AG09309 (cell line): ENCODE measurements around the gene PCNX1.

ENCODE experiments used
- DNase-seq: peaks from one replicate; pipeline ENCODE4 v3.0.0-alpha.2; 2010; ENCODE audit warnings: low read depth
- H3K4me3 ChIP-seq: 2 replicates; pipeline ENCODE4 v1.5.1; 2011; ENCODE audit warnings: mild to moderate bottlenecking, low read depth, low read length, moderate library complexity; ENCODE audit not compliant: control insufficient read depth
- TF ChIP-seq, protein P1 (sequence below): IDR thresholded peaks from 2 replicates; pipeline ENCODE4 v1.5.1; 2011; ENCODE audit warnings: mild to moderate bottlenecking, low read depth, low read length, inconsistent platforms; ENCODE audit not compliant: insufficient read depth, control insufficient read depth; ENCODE audit errors: missing control alignments

The PCNX1 gene

DNA sequence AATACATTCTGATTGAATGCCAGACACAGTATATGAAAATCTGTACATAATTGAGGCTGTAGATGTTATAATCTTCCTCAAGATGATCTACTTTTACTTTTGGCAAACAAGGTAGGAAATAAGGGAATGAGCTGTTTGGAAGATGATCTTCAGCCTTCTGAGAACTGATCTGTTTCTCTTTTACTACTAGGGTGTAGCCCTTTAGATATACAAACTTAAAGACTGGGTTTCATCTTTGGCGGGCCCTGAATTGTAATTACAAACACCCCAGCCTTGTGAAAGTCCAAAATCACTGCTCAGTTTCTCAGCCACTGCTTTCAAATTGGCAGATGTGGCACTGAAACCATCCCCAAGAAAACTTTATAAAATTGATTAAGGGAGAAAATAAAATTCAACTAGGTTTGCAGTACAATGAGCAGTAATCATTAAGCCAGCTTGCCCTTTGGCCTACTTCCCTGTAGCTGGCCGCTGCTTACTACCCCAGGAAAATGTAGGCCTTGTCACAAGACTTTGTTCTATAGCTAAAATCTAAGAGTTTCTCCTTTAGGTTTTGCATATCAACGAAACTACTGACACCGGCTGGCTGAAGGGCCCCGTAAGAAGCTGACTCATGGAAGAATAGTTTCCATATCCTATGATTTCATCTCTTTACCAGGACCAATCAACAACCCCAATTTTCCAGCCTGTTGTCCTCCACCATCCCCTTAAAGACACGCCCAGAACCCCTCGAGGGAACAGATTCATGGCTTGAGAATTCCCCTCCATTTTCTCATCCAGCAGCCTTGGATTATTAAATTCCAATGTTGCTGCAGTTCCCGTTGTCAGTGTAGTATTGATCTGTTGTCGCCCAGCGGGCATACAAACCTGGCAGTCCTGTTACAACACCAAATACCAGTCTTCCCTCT, 210.8 kb downstream of the PCNX1 start:
- no peak overlapping the region for H3K4me3 ChIP-seq
- DNase-seq: no peak
- TF ChIP-seq, protein P1, sequence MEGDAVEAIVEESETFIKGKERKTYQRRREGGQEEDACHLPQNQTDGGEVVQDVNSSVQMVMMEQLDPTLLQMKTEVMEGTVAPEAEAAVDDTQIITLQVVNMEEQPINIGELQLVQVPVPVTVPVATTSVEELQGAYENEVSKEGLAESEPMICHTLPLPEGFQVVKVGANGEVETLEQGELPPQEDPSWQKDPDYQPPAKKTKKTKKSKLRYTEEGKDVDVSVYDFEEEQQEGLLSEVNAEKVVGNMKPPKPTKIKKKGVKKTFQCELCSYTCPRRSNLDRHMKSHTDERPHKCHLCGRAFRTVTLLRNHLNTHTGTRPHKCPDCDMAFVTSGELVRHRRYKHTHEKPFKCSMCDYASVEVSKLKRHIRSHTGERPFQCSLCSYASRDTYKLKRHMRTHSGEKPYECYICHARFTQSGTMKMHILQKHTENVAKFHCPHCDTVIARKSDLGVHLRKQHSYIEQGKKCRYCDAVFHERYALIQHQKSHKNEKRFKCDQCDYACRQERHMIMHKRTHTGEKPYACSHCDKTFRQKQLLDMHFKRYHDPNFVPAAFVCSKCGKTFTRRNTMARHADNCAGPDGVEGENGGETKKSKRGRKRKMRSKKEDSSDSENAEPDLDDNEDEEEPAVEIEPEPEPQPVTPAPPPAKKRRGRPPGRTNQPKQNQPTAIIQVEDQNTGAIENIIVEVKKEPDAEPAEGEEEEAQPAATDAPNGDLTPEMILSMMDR: no peak

DNA sequence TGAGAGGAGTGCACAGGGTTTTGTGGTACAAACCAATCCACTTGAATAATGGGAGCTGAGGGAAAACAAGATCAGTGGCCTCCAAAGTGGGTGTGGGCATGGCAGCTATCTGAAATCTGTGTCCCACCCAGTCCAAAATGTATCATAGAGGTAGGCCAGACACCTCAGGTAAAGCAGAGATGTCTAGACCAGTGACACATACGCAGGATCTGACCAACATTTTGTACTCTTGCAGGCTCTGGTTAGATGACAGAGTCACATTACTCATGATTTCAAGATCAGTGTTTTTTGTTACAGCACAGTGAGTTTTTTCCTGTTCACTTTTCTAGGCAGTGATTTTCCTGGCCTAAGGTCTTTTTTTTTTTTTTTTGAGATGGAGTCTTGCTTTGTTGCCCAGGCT, 211.8 kb downstream of the PCNX1 start:
- no peak for DNase-seq
- no peak overlapping the region for H3K4me3 ChIP-seq
- TF ChIP-seq, protein P1: no peak

DNA sequence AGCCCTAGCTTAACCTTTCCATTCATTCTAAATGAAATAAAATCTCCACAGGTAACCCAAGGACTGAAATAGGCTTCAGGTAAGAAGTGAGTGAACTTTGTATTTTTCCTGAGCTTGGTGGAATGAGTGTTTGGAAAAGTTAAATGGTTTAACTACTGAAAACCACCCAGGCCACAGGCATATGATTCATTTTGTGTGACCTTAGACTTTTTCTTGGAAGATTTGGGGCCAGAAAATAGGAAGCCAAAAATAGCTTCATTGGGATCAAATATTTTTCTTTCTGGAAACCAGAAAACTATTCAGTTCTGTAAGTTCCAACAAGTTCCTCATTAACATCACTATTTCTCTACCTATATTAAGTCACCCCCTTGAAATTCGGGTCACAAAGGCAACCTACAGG, 212.6 kb downstream of the PCNX1 start:
- H3K4me3 ChIP-seq: no peak overlapping the region
- DNase-seq: no peak
- TF ChIP-seq, protein P1: no peak

DNA sequence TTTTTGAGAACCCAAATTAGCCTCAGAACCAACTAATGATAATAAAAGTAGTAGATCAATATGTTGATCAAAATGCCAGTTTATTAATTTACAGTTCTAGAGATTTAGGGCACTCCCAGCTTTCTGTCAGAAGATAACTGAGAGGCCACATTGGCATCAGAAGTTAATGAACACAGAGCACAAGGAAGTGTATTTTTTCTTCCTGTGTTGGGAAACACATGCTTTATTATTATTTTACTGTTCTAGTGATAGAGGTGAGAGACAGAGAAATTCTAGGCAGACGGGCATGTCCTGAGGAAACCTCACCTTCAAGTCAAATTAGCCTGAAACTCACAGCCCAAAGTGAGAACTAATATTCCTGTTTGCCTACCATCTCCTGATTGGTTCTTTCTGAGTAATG, 213.7 kb downstream of the PCNX1 start:
- no peak for DNase-seq
- no peak overlapping the region for H3K4me3 ChIP-seq
- TF ChIP-seq, protein P1: no peak

DNA sequence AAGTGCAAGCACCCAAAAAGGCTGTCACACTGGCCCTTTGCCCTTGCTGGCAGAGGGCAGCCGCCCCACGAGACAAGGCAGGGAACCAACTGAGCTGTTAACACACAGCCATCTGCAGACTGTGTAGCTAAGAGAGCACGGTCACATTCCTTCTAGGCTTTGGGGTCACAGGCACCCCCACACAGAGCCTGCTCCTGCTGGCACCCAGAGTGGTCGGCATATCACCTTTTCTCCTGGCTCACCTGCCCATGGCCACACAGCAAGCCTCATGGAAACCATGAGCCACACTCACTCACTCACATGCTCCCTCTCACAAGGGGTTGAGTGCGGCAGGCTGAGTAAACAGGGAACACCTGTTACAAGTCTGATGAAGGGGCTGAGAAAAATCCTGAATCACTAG, 214.5 kb downstream of the PCNX1 start:
- TF ChIP-seq, protein P1: no peak
- H3K4me3 ChIP-seq: no peak overlapping the region
- no peak for DNase-seq

DNA sequence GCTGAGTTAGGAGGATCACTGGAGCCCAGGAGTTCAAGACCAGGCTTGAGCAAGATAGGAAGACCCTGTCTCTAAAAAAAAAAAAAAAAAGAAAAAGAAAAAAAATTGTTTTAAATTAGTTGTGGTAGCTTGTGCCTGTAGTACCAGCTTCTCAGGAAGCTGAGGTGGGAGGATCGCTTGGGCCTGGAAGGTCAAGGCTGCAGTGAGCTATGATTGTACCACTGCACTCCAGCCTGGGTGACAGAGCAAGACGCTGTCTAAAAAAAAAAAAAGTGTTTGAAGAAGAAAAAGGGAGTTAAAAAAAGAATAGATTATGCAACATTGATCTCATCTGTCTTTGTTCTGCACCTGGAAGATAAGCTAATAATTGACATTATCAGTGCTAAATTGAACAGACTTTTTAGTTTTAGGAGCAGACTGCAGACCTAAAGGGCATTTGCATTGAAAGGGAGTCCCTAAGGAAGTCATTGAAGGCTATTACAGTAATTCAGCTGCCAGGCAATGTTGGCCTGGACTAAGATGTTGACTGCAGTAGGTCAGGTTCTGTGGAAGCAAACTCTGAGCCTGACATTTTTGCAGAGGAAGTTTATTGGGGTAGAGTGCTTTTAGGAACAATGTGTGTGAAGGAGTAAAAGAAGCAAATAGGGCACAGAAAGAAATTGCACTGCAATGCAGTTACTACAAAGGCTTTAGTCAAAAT, 215.8 kb downstream of the PCNX1 start:
- H3K4me3 ChIP-seq: no peak overlapping the region
- no peak for DNase-seq
- TF ChIP-seq, protein P1: no peak
